GM19099 (cell line): ENCODE data around the gene GAS2L3.

ENCODE experiments used
- POLR2A ChIP-seq: IDR thresholded peaks from 3 replicates; pipeline ENCODE4 v1.6.1; 2011; ENCODE audit warnings: low read depth; ENCODE audit not compliant: insufficient read length; ENCODE audit errors: extremely low read depth

The GAS2L3 gene

DNA sequence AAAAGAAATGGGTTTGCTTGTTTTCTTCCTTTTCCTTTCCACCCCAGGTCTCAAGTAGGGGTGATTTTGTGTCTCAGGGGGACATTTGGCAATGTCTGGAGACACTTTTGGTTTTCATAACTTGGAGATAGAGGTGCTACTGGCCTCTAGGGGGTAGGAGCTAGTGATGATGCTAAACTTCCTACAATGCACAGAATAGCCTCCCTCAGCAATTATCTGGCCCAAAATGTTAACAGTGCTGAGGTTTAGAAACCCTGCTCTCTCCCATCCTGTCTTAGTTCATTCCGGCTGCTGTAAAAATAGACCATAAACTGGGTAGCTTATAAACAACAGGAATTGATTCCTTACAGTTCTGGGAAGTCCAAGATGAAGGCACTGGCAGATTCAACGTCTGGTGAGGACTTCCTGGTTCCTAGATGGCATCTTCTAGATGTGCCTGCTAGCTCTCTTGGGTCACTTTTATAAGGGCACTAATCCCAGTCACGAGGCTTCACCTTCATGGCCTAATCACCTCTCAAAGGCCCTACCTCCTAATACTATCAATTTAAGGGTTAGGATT lies 7.4 kb upstream of the GAS2L3 start:
- TF ChIP-seq POLR2A: no peak

DNA sequence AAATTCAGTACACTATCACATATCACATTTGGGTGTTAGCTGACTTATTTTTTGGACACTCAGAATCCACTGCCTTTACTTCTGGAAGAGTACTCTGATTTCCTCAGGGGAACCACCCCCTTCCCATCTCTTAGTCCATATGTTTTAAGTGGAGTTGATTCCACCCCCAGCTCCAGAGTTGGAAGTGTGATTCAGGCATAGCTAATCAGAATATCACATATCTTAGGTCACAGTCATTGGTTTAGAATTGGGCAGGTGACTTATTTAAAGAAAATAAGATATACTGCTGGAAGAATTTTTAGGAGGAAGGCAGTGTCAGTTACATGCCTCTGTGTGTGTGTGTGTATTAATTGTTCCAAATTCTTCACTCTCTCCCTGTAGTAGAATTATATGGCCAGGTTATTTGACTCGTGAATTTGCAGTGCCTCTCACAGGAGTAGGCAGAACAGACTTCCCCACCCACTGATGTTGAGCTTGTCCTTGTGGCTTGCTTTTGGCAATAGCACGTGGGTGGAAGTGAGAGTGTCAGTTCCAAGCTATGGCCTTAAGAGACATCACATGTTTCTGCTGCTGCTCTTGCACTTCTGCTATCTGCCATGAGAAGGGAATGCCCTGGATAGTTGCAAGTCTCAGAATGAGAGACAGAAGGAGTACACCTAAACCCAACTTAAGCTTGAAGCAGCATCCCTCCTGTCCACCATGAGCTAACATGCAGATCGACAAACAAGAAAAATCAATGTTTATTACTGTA lies 6.4 kb upstream of the GAS2L3 start:
- no peak for TF ChIP-seq POLR2A

DNA sequence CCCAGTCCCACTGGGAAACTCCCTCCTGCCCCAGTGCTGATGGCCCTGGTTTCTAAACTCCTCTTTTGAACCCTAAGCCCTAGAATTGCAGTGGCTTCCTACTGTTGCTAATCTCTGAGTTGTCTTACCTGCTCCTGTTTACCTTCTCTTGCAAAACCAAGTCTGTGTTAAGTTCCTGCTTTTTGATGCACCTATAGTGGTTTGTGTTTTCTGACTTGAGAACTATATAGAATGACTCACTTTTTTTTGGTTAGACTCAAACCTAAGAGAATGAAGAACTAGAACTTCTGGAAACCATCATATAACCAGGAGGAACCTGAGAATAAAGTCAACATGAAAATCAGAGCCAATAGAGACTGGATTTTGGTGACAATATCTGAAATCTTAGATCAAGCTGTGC lies 5.5 kb upstream of the GAS2L3 start:
- TF ChIP-seq POLR2A: no peak

DNA sequence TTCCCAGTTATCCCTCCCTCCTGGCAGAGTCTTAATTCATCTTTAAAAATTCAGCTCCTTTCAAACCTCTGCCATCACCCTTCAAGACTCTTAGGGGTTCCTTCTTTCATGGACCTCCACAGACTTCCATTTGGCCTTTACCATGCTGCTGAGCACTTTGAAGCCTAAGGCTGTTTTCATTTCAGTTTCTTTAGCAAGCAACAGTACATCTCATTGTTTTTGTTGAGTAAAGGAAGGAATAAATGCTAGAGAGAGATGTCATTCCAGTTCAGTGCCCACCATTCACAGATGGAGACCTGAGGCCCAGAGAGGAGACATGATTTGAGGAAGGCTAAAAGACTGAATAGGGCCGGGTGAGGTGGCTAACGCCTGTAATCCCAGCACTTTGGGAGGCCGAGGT lies 1.3 kb upstream of the GAS2L3 start:
- TF ChIP-seq POLR2A: no peak

DNA sequence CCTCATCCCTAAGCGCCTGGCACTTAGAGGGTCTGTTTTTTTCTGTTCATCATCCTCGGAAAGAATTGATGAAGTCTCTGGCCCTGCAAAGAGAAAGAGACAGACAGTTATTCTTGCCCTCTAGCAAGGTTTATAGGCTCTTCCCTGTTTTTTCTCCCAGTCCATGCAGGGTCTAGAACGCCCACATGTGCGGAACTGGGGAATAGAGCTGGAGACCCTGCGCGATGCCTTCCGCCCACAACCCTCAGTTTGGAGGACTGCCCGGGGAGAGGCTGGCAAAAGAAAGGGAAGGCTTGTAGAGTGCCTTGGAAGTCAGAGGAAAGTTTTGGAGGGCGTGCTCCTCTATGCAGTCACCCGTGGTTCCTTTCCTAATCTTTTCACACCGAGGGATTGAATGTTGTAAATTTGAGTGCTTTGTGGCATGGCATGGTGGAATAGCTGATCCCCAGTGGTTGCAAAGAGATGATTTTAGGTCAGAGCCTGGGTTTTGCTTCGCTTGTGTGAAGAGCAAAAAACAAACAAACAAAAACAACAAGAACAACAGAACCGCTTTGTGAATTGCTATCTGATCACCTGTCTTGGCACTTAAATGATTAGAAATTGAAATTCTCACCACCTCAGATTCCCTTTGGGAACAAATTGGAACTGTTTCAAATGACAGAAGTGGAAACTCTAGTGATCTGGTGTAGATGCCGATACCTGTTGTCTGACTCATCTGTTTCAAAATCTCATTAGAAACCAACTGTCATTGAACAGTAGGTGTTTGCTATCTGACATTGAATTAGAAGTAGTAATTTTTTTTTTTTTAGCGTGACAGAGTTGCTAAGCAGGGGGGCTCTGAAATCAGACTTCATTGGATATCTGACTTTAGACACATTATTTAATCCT lies 947 bp downstream of the GAS2L3 start:
- no peak for TF ChIP-seq POLR2A

DNA sequence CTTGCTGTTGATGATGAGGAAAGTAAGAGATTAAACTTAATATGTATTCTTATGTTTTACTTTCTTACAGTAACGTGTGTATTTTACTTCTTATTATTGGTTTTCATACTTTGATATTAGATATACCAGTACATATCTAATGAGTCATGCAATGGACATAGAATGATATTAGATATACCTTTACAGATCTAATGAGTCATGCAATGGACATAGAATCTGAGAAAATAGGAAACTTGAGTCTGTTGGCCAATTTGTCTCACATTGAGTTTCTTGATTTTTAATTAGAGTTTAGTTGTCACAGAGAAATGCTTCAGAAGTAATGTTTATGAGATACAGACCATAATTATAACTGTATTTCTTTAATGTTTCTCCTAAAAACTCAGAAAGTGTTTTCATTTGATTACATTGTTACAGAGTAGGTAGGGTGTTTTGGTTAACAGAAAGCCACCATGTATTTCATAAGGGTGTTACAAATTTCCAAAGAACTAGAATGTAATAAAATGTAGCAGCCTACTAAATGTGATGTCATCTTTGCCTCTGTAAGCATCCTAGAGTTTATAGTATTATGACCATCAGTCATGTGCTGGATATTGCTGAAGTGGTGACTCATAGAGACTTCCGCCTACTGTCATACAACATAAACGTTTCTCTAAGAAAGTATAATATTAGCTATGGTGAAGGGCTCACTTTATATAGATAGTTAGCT lies 3.0 kb downstream of the GAS2L3 start:
- TF ChIP-seq POLR2A: no peak

DNA sequence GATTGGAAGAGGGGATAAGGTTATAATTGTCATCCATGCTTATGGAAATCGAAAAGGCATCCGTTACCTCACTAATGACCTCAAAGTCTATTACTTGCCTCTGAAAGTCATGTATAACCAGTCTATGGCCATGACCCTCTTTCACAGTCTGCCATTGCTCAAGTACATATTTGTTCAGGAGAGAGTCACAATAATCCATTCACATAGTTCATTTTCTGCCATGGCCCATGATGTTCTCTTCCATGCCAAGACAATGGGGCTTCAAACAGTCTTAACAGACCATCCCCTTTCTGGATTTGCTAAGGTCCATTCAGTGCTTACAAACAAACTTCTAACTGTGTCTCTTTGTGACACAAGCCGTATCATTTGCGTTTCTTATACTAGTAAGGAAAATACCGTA lies 5.4 kb downstream of the GAS2L3 start:
- no peak for TF ChIP-seq POLR2A

DNA sequence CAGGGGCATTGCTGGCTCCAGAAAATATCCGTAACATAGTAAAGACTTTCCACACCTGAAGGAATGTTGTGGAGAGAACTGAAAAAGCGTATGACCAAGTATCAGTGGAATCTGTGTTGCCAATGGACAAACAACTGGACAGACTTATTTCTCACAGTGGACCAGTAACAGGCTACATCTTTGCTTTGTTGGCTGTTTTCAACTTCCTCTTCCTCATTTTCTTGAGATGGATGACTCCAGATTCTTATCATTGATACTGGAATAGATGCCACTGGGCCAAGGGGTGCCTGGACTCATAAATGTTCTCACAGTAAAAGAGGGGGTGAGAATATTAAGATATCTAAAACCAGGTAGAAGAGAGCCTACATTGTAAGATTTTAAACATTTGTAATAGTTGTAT lies 6.4 kb downstream of the GAS2L3 start:
- TF ChIP-seq POLR2A: no peak

DNA sequence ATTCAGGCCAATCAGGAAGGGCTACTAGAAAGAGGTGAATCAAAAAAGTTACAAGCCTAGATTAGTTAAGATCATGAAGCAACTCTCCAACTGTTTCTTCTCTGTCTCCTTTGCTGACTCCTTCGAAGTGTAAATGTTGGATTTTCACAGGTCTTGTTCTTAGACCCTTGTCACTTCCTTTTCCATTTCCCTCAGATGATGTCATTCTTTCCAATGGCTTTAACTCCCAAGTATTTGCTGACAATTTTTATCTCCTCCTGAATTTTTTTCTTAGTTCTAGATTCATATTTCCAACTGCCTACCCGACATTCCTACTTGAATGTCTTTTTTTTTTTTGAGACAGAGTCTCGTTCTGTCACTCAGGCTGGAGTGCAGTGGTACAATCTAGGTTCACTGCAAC lies 10.8 kb downstream of the GAS2L3 start:
- no peak for TF ChIP-seq POLR2A

DNA sequence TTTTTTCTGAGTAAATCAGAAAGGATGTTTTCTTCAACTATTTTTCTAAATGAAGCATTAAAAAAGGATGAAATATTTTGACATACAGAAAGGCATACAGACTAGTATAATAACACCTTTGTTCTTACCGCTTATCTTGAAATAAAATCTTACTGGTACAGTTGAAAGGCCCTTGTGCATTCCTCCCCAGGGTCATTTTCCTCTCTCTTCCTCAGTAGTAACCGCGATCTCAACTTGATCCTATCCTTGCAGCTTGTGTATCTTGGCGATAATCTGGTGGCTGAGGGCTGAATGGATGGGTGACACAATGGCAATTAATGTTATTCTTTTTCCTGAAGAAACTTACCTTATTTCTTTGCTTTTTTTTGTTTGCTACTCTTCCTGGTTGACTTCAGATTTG lies 18.5 kb downstream of the GAS2L3 start:
- TF ChIP-seq POLR2A: no peak

DNA sequence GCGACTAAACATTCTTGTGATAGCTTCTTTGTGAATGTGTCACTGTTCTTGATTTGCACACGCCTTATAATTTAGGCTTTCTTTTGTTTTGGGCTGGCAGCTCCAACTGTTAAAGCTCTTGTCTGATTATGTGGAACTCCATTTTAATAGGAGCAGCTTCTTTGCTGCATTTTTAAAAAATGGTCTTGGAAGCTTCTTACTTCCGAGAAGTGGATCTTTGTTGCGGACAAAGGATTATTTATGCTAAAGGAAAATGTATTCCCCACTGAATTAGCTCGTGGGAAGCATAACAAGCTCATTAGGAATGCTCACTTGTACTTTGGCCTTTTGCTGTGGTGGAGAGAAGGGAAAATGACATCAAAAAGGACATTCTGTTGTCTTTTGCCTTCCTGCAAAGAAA lies 20.0 kb downstream of the GAS2L3 start:
- no peak for TF ChIP-seq POLR2A

DNA sequence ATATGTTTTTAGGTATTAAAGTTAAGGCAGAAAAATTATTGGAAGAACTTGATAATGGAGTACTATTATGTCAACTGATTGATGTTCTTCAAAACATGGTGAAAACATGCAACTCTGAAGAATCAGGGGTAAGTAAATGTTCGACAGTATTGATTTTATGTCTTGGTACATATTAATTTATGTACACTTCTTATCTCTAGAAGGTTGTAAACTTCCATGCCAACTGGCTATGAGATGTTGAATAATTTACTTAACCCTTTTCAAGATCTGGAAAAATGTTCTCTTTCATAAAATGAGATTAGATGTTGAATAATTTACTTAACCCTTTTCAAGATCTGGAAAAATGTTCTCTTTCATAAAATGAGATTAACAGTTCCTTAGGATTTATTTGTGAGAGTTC lies 28.1 kb downstream of the GAS2L3 start:
- no peak for TF ChIP-seq POLR2A

DNA sequence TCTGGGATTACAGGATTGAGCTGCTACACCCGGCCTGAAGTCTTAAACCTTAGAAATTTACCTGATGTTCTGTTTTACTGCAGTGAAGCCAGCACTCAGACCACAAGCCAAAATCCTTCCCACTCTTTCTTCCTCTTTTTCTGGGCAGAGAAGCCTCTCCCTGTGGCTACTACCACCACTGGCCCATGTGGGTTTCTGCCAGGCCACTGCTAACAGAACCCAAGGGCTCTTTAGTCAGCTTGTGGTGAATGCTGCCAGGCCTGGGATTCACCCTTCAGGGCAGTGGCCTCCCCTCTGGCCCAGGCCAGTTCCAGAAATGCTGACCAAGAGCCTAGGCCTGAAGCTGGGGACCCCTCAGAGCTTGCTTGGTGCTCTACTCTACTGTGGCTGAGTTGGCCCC lies 35.3 kb downstream of the GAS2L3 start:
- no peak for TF ChIP-seq POLR2A

DNA sequence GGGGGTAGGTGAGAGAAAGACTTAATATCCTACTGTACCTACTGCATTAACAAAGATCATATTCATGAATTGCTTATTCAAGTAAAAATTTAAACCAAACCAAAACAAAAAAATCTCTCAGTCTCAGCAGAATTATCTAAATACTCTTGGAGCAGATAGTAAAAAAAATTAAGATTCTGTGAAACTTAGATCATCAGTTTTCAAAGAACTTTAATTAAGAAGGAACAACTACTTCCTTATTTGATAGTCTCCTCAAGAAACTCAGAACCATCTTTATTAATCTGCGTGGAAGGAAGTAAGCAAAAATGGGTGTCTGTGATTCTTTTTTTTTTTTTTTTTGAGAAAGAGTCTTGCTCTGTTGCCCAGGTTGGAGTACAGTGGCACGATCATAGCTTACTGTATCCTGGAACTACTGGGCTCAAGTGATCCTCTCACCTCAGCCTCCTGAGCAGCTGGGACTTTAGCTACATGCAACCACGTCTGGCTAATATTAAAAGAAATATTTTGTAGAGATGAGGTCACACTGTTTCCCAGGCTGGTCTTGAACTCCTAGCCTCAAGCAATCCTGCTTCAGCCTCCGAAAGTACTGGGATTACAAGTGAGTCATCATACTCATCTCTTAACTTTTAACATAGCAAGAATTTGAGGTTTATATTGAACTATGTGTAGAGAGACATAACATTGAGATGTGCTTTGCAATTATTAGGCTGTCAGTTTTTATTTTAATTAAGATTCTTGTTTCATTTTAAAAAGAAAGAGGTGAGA lies 37.4 kb downstream of the GAS2L3 start:
- TF ChIP-seq POLR2A: no peak
